ENCODE results near the gene AK9. TPM values are rescaled to one million over a fixed set of nuclear protein-coding genes. Genes with fewer than 3 reads are reported as not detected.

The AK9 gene
- total RNA-seq, 1 donor from 2014 or later = 8.2 TPM

- H3K27ac ChIP-seq = no peak overlapping the region
- H3K9ac ChIP-seq = no peak overlapping the region
- peaks cover 23% of the 10 kb centered on the region for H3K4me1 ChIP-seq
- no peaks in the 10 kb centered on the region for H3K36me3 ChIP-seq
- Mint-ChIP-seq H3K27ac (peak overlapping the region; percentile 47), H3K36me3 (no peaks in the 10 kb centered on the region), H3K9me3 (no peaks in the 10 kb centered on the region), H3K27me3 (ENCODE audit: insufficient read depth, low read depth) (peaks cover 2% of the 10 kb centered on the region), H3K4me1 (peaks cover 28% of the 10 kb centered on the region), H3K4me3 (no peak overlapping the region)
- no peaks in the 10 kb centered on the region for H3K27me3 ChIP-seq
- H3K79me2 ChIP-seq (ENCODE audit: low read depth) = no peaks in the 10 kb centered on the region
- no peak for DNase-seq (ENCODE audit: low spot score)
- H2AFZ ChIP-seq (replicated peaks) = no peak overlapping the region
- TF ChIP-seq CTCF (IDR thresholded peaks at IDR 0.05) = no peak
- no peak for TF ChIP-seq EZH2phosphoT487 (IDR thresholded peaks at IDR 0.05)
- no peak for TF ChIP-seq EZH2 (IDR thresholded peaks at IDR 0.05)
- H4K20me1 ChIP-seq (ENCODE audit: low read depth) = no peaks in the 10 kb centered on the region
- H3K9me3 ChIP-seq (ENCODE audit: low read depth) = no peaks in the 10 kb centered on the region
- H3K4me3 ChIP-seq = no peak overlapping the region
- peaks cover 6% of the 10 kb centered on the region for H3F3A ChIP-seq (ENCODE audit: low read depth)
- no peak overlapping the region for H3K4me2 ChIP-seq
These were observed 194.8 kb downstream of the AK9 start for GRCh38 chr6:109496036-109496772.

DNA sequence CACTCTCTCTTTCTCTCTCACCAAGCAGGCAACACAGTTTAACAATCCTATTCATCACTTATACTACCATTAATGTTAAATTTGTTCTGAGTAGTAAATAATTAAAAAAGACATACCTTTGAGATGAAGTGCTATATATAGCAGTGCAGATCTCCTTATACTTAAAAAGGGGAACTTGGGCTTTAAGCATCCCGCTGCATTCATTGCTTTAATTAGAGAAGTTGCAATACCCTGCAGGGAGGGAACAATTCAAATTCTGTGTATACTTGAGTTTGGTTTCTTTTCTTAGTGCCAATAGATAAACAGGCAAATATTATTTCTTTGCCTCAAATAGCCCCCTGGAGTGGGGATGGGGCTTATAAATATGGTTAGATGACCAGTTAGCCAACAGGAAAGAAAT lies 197.1 kb downstream of the AK9 start:
- Histone ChIP-seq H3K79me2 (ENCODE audit: low read depth) (no peaks in the 10 kb centered on the region), H3K27ac (no peak overlapping the region), H3K9ac (no peak overlapping the region), H3K4me2 (no peak overlapping the region), H2AFZ (replicated peaks) (no peak overlapping the region), H3K4me1 (peaks cover 30% of the 10 kb centered on the region), H3K36me3 (no peaks in the 10 kb centered on the region), H3F3A (ENCODE audit: low read depth) (peaks cover 10% of the 10 kb centered on the region), H4K20me1 (ENCODE audit: low read depth) (no peaks in the 10 kb centered on the region), H3K9me3 (ENCODE audit: low read depth) (no peaks in the 10 kb centered on the region), H3K4me3 (no peak overlapping the region), H3K27me3 (no peaks in the 10 kb centered on the region)
- no peaks in the 10 kb centered on the region for H3K9me3 Mint-ChIP-seq
- no peak for DNase-seq (ENCODE audit: low spot score)
- TF ChIP-seq EZH2 (IDR thresholded peaks at IDR 0.05) (no peak), CTCF (IDR thresholded peaks at IDR 0.05) (no peak), EZH2phosphoT487 (IDR thresholded peaks at IDR 0.05) (no peak)
- H3K27ac Mint-ChIP-seq = no peak overlapping the region
- peaks cover 2% of the 10 kb centered on the region for H3K27me3 Mint-ChIP-seq (ENCODE audit: insufficient read depth, low read depth)
- no peaks in the 10 kb centered on the region for H3K36me3 Mint-ChIP-seq
- peaks cover 35% of the 10 kb centered on the region for H3K4me1 Mint-ChIP-seq
- H3K4me3 Mint-ChIP-seq = no peak overlapping the region

- Mint-ChIP-seq H3K4me1 (peaks cover 23% of the 10 kb centered on the region), H3K9me3 (no peaks in the 10 kb centered on the region), H3K27ac (peak overlapping the region; percentile 91), H3K27me3 (ENCODE audit: insufficient read depth, low read depth) (peaks cover 5% of the 10 kb centered on the region), H3K4me3 (no peak overlapping the region), H3K36me3 (no peaks in the 10 kb centered on the region)
- Histone ChIP-seq H3K27me3 (no peaks in the 10 kb centered on the region), H4K20me1 (ENCODE audit: low read depth) (no peaks in the 10 kb centered on the region), H3K79me2 (ENCODE audit: low read depth) (no peaks in the 10 kb centered on the region), H3K9ac (no peak overlapping the region), H3K4me2 (no peak overlapping the region), H3K36me3 (no peaks in the 10 kb centered on the region), H3K4me3 (no peak overlapping the region), H3K4me1 (peaks cover 28% of the 10 kb centered on the region), H2AFZ (replicated peaks) (peak overlapping the region; percentile 94), H3K9me3 (ENCODE audit: low read depth) (no peaks in the 10 kb centered on the region), H3F3A (ENCODE audit: low read depth) (peaks cover 10% of the 10 kb centered on the region), H3K27ac (no peak overlapping the region)
- no peak for TF ChIP-seq EZH2phosphoT487 (IDR thresholded peaks at IDR 0.05)
- TF ChIP-seq EZH2 (IDR thresholded peaks at IDR 0.05) = no peak
- TF ChIP-seq CTCF (IDR thresholded peaks at IDR 0.05) = no peak
- DNase-seq (ENCODE audit: low spot score) = no peak
These were observed 199.6 kb downstream of the AK9 start for GRCh38 chr6:109491207-109491938.

Measured in neural progenitor cell (in vitro differentiated cells).